Ramos (cell line): ENCODE measurements around the gene FURIN.

Experiments used
- in situ Hi-C: fragments of 300-500 bp; cut with MboI; formaldehyde crosslinking; loops from one replicate; pipeline ENCODE4 v1.14.3; 2022; ENCODE audit warnings: low sequenced_read_pairs; ENCODE audit not compliant: unreplicated experiment

FURIN gene

GRCh38 chr15:90880381-90881145 is 12.2 kb downstream of the FURIN start:
- in situ Hi-C loops: loop anchor here (10.0 kb wide), 1 partner anchor 566 kb away; no protein-coding TSS in a partner anchor

- in situ Hi-C loops: loop anchor here (10.0 kb wide), 1 partner anchor 567 kb away; no protein-coding TSS in a partner anchor
Observed at GRCh38 chr15:90881181-90881977, 13.0 kb downstream of the FURIN start.

- in situ Hi-C loops: loop anchor here (10.0 kb wide), 1 partner anchor 567 kb away; no protein-coding TSS in a partner anchor
Observed at GRCh38 chr15:90881978-90882721, 13.8 kb downstream of the FURIN start.

- in situ Hi-C loops: loop anchor here (10.0 kb wide), 1 partner anchor 568 kb away; no protein-coding TSS in a partner anchor
Observed at GRCh38 chr15:90882781-90883525, 14.6 kb downstream of the FURIN start.

- in situ Hi-C loops: loop anchor here (10.0 kb wide), 1 partner anchor 569 kb away; no protein-coding TSS in a partner anchor
Observed at GRCh38 chr15:90883526-90883975, 15.2 kb downstream of the FURIN start.

- in situ Hi-C loops: loop anchor here (10.0 kb wide), 1 partner anchor 569 kb away; no protein-coding TSS in a partner anchor
Observed at GRCh38 chr15:90883976-90884718, 15.8 kb downstream of the FURIN start, which contains the start of gene FES. TSS of gene FES (plus strand) at chr15:90884504. CDS start at chr15:90885046, 542 bp downstream.

- in situ Hi-C loops: loop anchor here (5.0 to 10.0 kb wide), 2 partner anchors 233 to 570 kb away; no protein-coding TSS in a partner anchor
Observed at GRCh38 chr15:90884719-90885431, 16.5 kb downstream of the FURIN start.

- in situ Hi-C loops: loop anchor here (5.0 to 10.0 kb wide), 2 partner anchors 233 to 571 kb away; no protein-coding TSS in a partner anchor
Observed at GRCh38 chr15:90885432-90886290, 17.3 kb downstream of the FURIN start.

- in situ Hi-C loops: loop anchor here (5.0 to 10.0 kb wide), 2 partner anchors 234 to 571 kb away; no protein-coding TSS in a partner anchor
Observed at GRCh38 chr15:90886291-90886614, 17.9 kb downstream of the FURIN start.

GRCh38 chr15:90887037-90887481 is 18.7 kb downstream of the FURIN start:
- in situ Hi-C loops: loop anchor here (5.0 to 10.0 kb wide), 2 partner anchors 235 to 572 kb away; no protein-coding TSS in a partner anchor

- in situ Hi-C loops: loop anchor here (5.0 to 10.0 kb wide), 2 partner anchors 237 to 575 kb away; no protein-coding TSS in a partner anchor
Observed at GRCh38 chr15:90889313-90889730, 20.9 kb downstream of the FURIN start.

GRCh38 chr15:90889736-90890456 is 21.5 kb downstream of the FURIN start:
- in situ Hi-C loops: loop anchor here (5.0 to 10.0 kb wide), 2 partner anchors 238 to 575 kb away; no protein-coding TSS in a partner anchor

- in situ Hi-C loops: no loop called here
Observed at GRCh38 chr15:90890839-90891238, 22.5 kb downstream of the FURIN start.

- in situ Hi-C loops: no loop called here
Observed at GRCh38 chr15:90891346-90891949, 23.1 kb downstream of the FURIN start.

GRCh38 chr15:90892023-90892422 is 23.6 kb downstream of the FURIN start:
- in situ Hi-C loops: no loop called here
